ENCODE data around the gene MBOAT2.

GRCh38 chr2:8870441-8870840 lies 133.0 kb downstream of the MBOAT2 start:
- TF ChIP-seq CTCF (IDR thresholded peaks at IDR 0.05) (no peak), POLR2A (IDR thresholded peaks at IDR 0.05) (no peak)
